Psoas muscle (tissue), 8 donors: ENCODE results near the gene MROH7. TPM values are rescaled to one million over a fixed set of nuclear protein-coding genes. Genes with fewer than 3 reads are reported as not detected.

Source experiments
- ATAC-seq, 4 donors: fragments of 200-7000 bp; cut with Tn5 transposase; one replicate each; pipeline ENCODE4 v1.9.1; 2020; ENCODE audit warnings: moderate library complexity in 3 of 4, mild to moderate bottlenecking in 2 of 4
- DNase-seq, 2 donors: peaks; one replicate each; pipeline ENCODE4 v3.0.0-alpha.2; 2020
- H3K27ac ChIP-seq: fragments of 200-600 bp; one replicate; pipeline ENCODE4 v1.8.0; 2022
- H3K27me3 ChIP-seq, 3 donors: fragments of 200-600 bp in 1 of 3; one replicate each; pipeline versions ENCODE4 v1.6.1 to v1.8.0; 2013 to 2022; ENCODE audit warnings: low read length in 2 of 3, mild to moderate bottlenecking in 2 of 3, moderate library complexity in 1 of 3; ENCODE audit not compliant: insufficient read depth in 3 of 3
- H3K36me3 ChIP-seq, 2 donors: fragments of 200-600 bp in 1 of 2; one replicate each; pipeline versions ENCODE4 v1.6.1 to v1.8.0; 2013 to 2022; ENCODE audit warnings: low read depth in 1 of 2, mild to moderate bottlenecking in 1 of 2, moderate library complexity in 1 of 2; ENCODE audit not compliant: insufficient read depth in 1 of 2
- H3K4me1 ChIP-seq: fragments of 200-600 bp; one replicate; pipeline ENCODE4 v1.8.0; 2022
- H3K4me3 ChIP-seq: fragments of 200-600 bp; one replicate; pipeline ENCODE4 v1.8.0; 2022; ENCODE audit warnings: mild to moderate bottlenecking
- H3K9me3 ChIP-seq: fragments of 200-600 bp; one replicate; pipeline ENCODE4 v1.8.0; 2022
- WGBS, 3 donors: extraction: QIAGEN DNeasy Blood & Tissue Kit; methylation state at CpG; one replicate each; pipeline versions ENCODE4 v1.1.6 to v1.1.7; 2013; 5-methylcytosine and 5-hydroxymethylcytosine counted together
- intact Hi-C, 2 donors: fragments of 100-400 bp; cut with DNase I; formaldehyde crosslinking; loops; one replicate each; pipeline versions ENCODE4 v1.11.0 to v1.14.2; 2022
- polyA plus RNA-seq, 3 donors: library from polyadenylated mRNA; stranded (reverse); fragments of 200-250 nt; gene quantifications; one replicate each; pipeline ENCODE4 v1.2.3, GENCODE V29; 2013
- total RNA-seq, 4 donors: library from RNA; stranded (reverse); fragmentation: NEBNext Ultra II Directional in 2 of 4; extraction: Animal tissue kit (Norgen Biotek cat#: 25700) in 2 of 4; gene quantifications; one replicate each; pipeline versions ENCODE4 v1.2.1 to v1.2.4, GENCODE V29; 2021 to 2023
- TF ChIP-seq, protein P1 (sequence below): fragments of 200-600 bp; IDR thresholded peaks from one replicate; pipeline ENCODE4 v1.8.0; 2022; ENCODE audit warnings: antibody characterized with exemption
- donor health status: healthy with polysubstance abuse.
- donor health status: DM: no; HTN: no; CAD: no; lungs with moderate emphysema.
- donor health status: Bipolar disorder and iron deficiency.
- donor health status: healthy.
- donor health status: DM: yes; HTN: yes; CAD: no.
- donor health status: DM: no; HTN: no; CAD: no.
- donor health status: DM: no; HTN: no; CAD: no.
- donor health status: DM: yes; HTN: yes; CAD: no.

Gene MROH7
- total and polyA plus RNA-seq, 7 donors = 0.05 to 7.0 (median 1.1) TPM

DNA sequence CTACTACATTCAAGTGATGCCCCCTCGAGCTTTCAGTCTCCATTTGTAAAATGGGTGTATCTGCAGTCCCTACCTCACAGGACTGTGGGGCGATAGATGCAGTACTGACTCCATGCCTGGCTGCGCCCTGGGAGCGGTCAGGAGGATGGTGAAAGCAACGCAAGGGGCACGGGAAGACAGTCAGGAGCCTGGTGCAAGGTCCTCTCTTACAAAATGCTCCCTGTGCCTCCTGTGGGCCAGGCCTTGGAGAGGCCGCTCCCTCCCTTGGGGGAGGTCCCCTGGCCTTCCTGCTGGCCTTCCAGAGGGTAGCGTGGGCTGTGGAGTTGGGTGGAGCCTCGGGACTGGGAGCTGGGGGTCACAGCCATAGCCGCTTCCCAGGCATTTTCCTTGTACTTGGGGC is 39.9 kb upstream of the MROH7 start:
- DNase-seq (no peak), ATAC-seq (no peak)
- Histone ChIP-seq H3K9me3 (no peaks in the 10 kb centered on the region), H3K4me3 (no peak overlapping the region), H3K27ac (no peak overlapping the region), H3K27me3 (no peaks in the 10 kb centered on the region), H3K36me3 (peaks cover 2 to 89% of the 10 kb centered on the region in 2 donors), H3K4me1 (no peaks in the 10 kb centered on the region)
- TF ChIP-seq, protein P1, sequence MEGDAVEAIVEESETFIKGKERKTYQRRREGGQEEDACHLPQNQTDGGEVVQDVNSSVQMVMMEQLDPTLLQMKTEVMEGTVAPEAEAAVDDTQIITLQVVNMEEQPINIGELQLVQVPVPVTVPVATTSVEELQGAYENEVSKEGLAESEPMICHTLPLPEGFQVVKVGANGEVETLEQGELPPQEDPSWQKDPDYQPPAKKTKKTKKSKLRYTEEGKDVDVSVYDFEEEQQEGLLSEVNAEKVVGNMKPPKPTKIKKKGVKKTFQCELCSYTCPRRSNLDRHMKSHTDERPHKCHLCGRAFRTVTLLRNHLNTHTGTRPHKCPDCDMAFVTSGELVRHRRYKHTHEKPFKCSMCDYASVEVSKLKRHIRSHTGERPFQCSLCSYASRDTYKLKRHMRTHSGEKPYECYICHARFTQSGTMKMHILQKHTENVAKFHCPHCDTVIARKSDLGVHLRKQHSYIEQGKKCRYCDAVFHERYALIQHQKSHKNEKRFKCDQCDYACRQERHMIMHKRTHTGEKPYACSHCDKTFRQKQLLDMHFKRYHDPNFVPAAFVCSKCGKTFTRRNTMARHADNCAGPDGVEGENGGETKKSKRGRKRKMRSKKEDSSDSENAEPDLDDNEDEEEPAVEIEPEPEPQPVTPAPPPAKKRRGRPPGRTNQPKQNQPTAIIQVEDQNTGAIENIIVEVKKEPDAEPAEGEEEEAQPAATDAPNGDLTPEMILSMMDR = no peak
- intact Hi-C loops = no loop called here
- WGBS, 3 donors = 87 to 88% (median 88%) methylated on average over 10 of the region's 10 CpGs

GRCh38 chr1:54602554-54602953 is 39.0 kb upstream of the MROH7 start:
- ATAC-seq (no peak), DNase-seq (peak in 1 of 2 donors; percentile 19)
- no peak overlapping the region for H3K4me3 ChIP-seq
- 89 to 94% (median 91%) methylated on average over 18 of the region's 18 CpGs for WGBS, 3 donors
- H3K9me3 ChIP-seq = no peaks in the 10 kb centered on the region
- intact Hi-C loops = no loop called here
- no peaks in the 10 kb centered on the region for H3K27me3 ChIP-seq
- peaks cover 0 to 89% of the 10 kb centered on the region in 2 donors for H3K36me3 ChIP-seq
- H3K27ac ChIP-seq = no peak overlapping the region
- no peaks in the 10 kb centered on the region for H3K4me1 ChIP-seq
- TF ChIP-seq, protein P1 = no peak

DNA sequence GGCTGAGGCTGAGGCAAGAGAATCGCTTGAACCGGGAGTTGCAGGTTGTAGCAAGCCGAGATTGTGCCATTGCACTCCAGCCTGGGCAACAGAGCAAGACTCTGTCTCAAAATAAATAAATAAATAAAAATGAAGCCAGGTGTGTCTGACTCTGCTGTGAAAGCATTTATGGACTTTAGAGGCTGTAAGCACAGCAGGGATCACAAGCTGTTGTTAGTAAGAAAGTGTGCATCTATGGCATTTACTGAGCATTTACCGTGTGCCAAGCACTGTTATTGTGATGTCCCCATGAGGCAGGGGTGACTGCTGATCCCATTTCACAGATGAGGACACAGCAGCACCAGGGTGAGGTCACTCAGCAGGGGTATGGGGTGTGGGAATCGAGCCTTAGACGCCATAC is 38.3 kb upstream of the MROH7 start:
- intact Hi-C loops = no loop called here
- 90 to 93% (median 91%) methylated on average over 6 of the region's 6 CpGs for WGBS, 3 donors
- H3K36me3 ChIP-seq = peaks cover 0 to 89% of the 10 kb centered on the region in 2 donors

DNA sequence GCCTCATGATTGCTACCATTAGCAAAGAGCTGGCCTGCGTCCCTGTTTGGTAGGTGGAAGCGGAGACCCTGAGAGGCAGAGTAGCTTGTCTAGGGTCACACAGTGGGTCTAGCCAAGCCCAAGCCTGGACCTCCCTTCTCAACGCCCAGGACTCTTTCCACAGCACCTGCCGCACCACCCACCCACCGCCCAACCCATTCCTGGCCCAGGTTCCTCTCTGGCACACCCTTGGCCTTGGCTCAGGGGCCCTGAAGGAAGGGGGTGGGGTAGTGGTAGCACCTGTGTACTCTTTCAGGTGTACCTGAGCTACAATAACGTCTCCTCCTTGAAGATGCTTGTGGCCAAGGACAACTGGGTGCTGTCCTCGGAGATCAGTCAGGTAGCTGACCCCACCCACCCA is 37.5 kb upstream of the MROH7 start:
- Histone ChIP-seq H3K4me1 (no peaks in the 10 kb centered on the region), H3K36me3 (peaks cover 0 to 90% of the 10 kb centered on the region in 2 donors), H3K9me3 (no peaks in the 10 kb centered on the region), H3K27me3 (no peaks in the 10 kb centered on the region), H3K4me3 (no peak overlapping the region), H3K27ac (no peak overlapping the region)
- 81 to 88% (median 86%) methylated on average over 7 of the region's 7 CpGs for WGBS, 3 donors
- ATAC-seq (no peak), DNase-seq (peak in 1 of 2 donors; percentile 13)
- TF ChIP-seq, protein P1 = no peak
- intact Hi-C loops = no loop called here

More for the DNA sequence above, 38.3 kb upstream of the MROH7 start:
- Histone ChIP-seq H3K9me3 (no peaks in the 10 kb centered on the region), H3K4me3 (no peak overlapping the region), H3K27me3 (no peaks in the 10 kb centered on the region), H3K4me1 (no peaks in the 10 kb centered on the region), H3K27ac (no peak overlapping the region)
- ATAC-seq (no peak), DNase-seq (no peak)
- TF ChIP-seq, protein P1 = no peak
